Thyroid gland (tissue), 4 donors: Measurements from ENCODE around the gene KLHDC7A. TPM values are rescaled to one million over a fixed set of nuclear protein-coding genes. Genes with fewer than 3 reads are reported as not detected.

Source experiments
- DNase-seq, 2 donors: peaks; one replicate each; pipeline ENCODE4 v3.0.0-alpha.2; 2019
- H3K27ac ChIP-seq, 3 donors: fragments of 200-600 bp; sonication (generic); 1 replicate in 2 of 3; 2 replicates in 1 of 3; pipeline ENCODE4 v1.5.1; 2016 to 2019; ENCODE audit warnings: mild to moderate bottlenecking in 1 of 3, moderate library complexity in 1 of 3
- H3K27me3 ChIP-seq: fragments of 200-600 bp; sonication (generic); one replicate; pipeline ENCODE4 v1.5.1; 2019
- H3K36me3 ChIP-seq, 2 donors: fragments of 200-600 bp; sonication (generic); one replicate each; pipeline ENCODE4 v1.5.1; 2016 to 2019
- H3K4me1 ChIP-seq, 2 donors: fragments of 200-600 bp; sonication (generic); one replicate each; pipeline ENCODE4 v1.5.1; 2017 to 2019
- H3K4me3 ChIP-seq, 3 donors: fragments of 200-600 bp; sonication (generic); replicated peaks in 1 of 3; 1 replicate in 2 of 3; 2 replicates in 1 of 3; pipeline ENCODE4 v1.5.1; 2016; ENCODE audit warnings: mild to moderate bottlenecking in 1 of 3
- H3K9me3 ChIP-seq: fragments of 200-600 bp; sonication (generic); one replicate; pipeline ENCODE4 v1.5.1; 2017
- POLR2A ChIP-seq, 2 donors: fragments of 450-650 bp; IDR thresholded peaks; one replicate each; pipeline ENCODE4 v1.6.1; 2017; ENCODE audit warnings: antibody characterized with exemption in 2 of 2, mild to moderate bottlenecking in 2 of 2, moderate library complexity in 1 of 2
- WGBS, 2 donors: methylation state at CpG; one replicate each; pipeline ENCODE4 v1.1.5; 2017; 5-methylcytosine and 5-hydroxymethylcytosine counted together
- intact Hi-C: fragments of 100-400 bp; cut with DNase I; formaldehyde crosslinking; loops from one replicate; pipeline ENCODE4 v1.15.1; 2023
- total RNA-seq, 4 donors: library from RNA; depleted of rRNA; stranded (reverse); fragments of >200 nt; gene quantifications; one replicate each; pipeline ENCODE4 v1.2.3, GENCODE V29; 2016
- TF ChIP-seq, protein P1 (sequence below), 6 experiments: fragments of 200-600 bp in 3 of 6; fragments of 450-650 bp in 3 of 6; sonication (generic) in 3 of 6; IDR thresholded peaks; one replicate each; pipeline ENCODE4 v1.5.1; 2016 to 2019; ENCODE audit warnings: antibody characterized with exemption in 6 of 6, mild to moderate bottlenecking in 2 of 6, inconsistent platforms in 1 of 6, moderate library complexity in 1 of 6

KLHDC7A gene
- total RNA-seq, 4 donors from 2014 or later = 0.40 to 9.9 (median 4.7) TPM

GRCh38 chr1:18512883-18513282, 32.2 kb downstream of the KLHDC7A start:
- Histone ChIP-seq H3K27me3 (no peaks in the 10 kb centered on the region), H3K27ac (no peak overlapping the region), H3K4me1 (no peaks in the 10 kb centered on the region), H3K4me3 (no peak overlapping the region), H3K36me3 (no peaks in the 10 kb centered on the region), H3K9me3 (no peaks in the 10 kb centered on the region)
- no peak for TF ChIP-seq POLR2A (IDR thresholded peaks at IDR 0.05)
- TF ChIP-seq, protein P1, sequence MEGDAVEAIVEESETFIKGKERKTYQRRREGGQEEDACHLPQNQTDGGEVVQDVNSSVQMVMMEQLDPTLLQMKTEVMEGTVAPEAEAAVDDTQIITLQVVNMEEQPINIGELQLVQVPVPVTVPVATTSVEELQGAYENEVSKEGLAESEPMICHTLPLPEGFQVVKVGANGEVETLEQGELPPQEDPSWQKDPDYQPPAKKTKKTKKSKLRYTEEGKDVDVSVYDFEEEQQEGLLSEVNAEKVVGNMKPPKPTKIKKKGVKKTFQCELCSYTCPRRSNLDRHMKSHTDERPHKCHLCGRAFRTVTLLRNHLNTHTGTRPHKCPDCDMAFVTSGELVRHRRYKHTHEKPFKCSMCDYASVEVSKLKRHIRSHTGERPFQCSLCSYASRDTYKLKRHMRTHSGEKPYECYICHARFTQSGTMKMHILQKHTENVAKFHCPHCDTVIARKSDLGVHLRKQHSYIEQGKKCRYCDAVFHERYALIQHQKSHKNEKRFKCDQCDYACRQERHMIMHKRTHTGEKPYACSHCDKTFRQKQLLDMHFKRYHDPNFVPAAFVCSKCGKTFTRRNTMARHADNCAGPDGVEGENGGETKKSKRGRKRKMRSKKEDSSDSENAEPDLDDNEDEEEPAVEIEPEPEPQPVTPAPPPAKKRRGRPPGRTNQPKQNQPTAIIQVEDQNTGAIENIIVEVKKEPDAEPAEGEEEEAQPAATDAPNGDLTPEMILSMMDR (IDR thresholded peaks at IDR 0.05) = no peak
- no peak for DNase-seq
- WGBS, 2 donors = 50 to 78% methylated on average over 7 to 9 of the region's 9 CpGs
- intact Hi-C loops = no loop called here

DNA sequence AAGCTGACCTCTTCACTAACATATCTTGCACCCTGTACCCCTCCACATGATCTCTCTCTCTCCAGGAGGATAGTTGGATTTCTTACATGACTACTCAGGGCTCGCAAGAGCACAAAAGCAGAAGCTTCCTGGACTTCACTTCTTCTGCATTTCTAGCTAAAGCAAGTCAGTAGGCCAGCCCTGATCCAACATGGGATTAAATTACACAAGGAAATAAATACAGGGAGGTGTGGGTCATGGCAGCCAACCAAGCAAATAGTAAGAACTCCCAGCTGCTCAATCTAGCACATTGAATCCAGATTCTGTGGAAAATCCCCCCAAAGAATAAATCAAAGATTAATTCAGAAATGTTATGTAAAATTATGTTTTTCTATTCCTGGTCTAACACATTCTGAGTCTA, 33.3 kb downstream of the KLHDC7A start:
- no peak for DNase-seq
- TF ChIP-seq POLR2A (IDR thresholded peaks at IDR 0.05) = no peak
- TF ChIP-seq, protein P1 (IDR thresholded peaks at IDR 0.05) = no peak
- WGBS, 2 donors = 88 to 95% methylated on average over 1 of the region's 1 CpG
- intact Hi-C loops = no loop called here
- Histone ChIP-seq H3K9me3 (no peaks in the 10 kb centered on the region), H3K4me3 (no peak overlapping the region), H3K27ac (no peak overlapping the region), H3K4me1 (no peaks in the 10 kb centered on the region), H3K36me3 (no peaks in the 10 kb centered on the region), H3K27me3 (no peaks in the 10 kb centered on the region)

DNA sequence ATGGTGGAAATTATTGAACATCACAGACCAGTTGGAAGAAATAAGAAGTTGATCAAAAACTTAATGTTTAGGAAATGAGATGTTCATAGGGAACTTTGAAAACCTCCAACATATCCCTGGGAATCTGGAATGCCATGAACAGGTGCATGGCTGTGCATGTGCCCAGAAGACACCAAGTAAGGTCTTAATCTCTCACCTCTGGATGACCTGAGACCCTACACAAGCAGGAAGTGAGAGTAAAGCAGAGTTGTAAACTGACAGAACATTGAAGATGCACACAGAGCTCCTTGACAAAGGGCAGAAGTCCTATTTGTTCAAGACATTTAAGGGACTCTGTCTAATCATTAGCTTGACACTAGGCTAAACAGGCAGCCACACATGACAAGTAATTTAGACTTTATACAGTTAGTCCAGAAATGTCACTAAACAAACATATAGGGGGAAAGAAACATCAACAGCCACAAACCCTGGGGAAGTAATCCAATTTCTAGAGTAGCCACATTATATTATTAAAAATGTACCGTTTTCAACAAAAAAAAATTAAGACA, 34.5 kb downstream of the KLHDC7A start:
- H3K4me3 ChIP-seq = no peak overlapping the region
- WGBS, 2 donors = 77 to 80% methylated on average over 1 of the region's 1 CpG
- DNase-seq = no peak
- H3K4me1 ChIP-seq = no peaks in the 10 kb centered on the region
- intact Hi-C loops = no loop called here
- TF ChIP-seq, protein P1 (IDR thresholded peaks at IDR 0.05) = no peak
- no peak for TF ChIP-seq POLR2A (IDR thresholded peaks at IDR 0.05)
- no peak overlapping the region for H3K27ac ChIP-seq
- H3K9me3 ChIP-seq = no peaks in the 10 kb centered on the region
- H3K27me3 ChIP-seq = no peaks in the 10 kb centered on the region
- no peaks in the 10 kb centered on the region for H3K36me3 ChIP-seq

- Histone ChIP-seq H3K27me3 (no peaks in the 10 kb centered on the region), H3K27ac (no peak overlapping the region), H3K4me1 (no peaks in the 10 kb centered on the region), H3K4me3 (no peak overlapping the region), H3K36me3 (no peaks in the 10 kb centered on the region), H3K9me3 (no peaks in the 10 kb centered on the region)
- intact Hi-C loops = no loop called here
- 61 to 70% methylated on average over 1 of the region's 1 CpG for WGBS, 2 donors
- DNase-seq = no peak
- TF ChIP-seq POLR2A (IDR thresholded peaks at IDR 0.05) = no peak
- TF ChIP-seq, protein P1 (IDR thresholded peaks at IDR 0.05) = no peak
Measured at GRCh38 chr1:18516473-18516872, 35.7 kb downstream of the KLHDC7A start.

GRCh38 chr1:18526436-18527275, 45.9 kb downstream of the KLHDC7A start:
- H3K4me3 ChIP-seq = no peak overlapping the region
- intact Hi-C loops = no loop called here
- 87 to 88% methylated on average over 6 of the region's 6 CpGs for WGBS, 2 donors
- no peaks in the 10 kb centered on the region for H3K27me3 ChIP-seq
- H3K4me1 ChIP-seq = no peaks in the 10 kb centered on the region
- H3K36me3 ChIP-seq = no peaks in the 10 kb centered on the region
- TF ChIP-seq POLR2A (IDR thresholded peaks at IDR 0.05) = no peak
- TF ChIP-seq, protein P1 (IDR thresholded peaks at IDR 0.05) = no peak
- no peaks in the 10 kb centered on the region for H3K9me3 ChIP-seq
- no peak for DNase-seq
- no peak overlapping the region for H3K27ac ChIP-seq
